Uterus (tissue), 4 donors: ENCODE results near the gene NUBP2. TPM values are rescaled to one million over a fixed set of nuclear protein-coding genes. Genes with fewer than 3 reads are reported as not detected.

Source experiments
- DNase-seq, 2 donors: peaks; one replicate each; pipeline ENCODE4 v3.0.0-alpha.2; 2019 to 2020
- H3K27ac ChIP-seq, 2 donors: fragments of 200-600 bp; sonication (generic); 1 replicate in 1 of 2; 2 replicates in 1 of 2; pipeline ENCODE4 v1.5.1; 2016 to 2018
- H3K27me3 ChIP-seq, 2 donors: fragments of 200-600 bp; sonication (generic); one replicate each; pipeline ENCODE4 v1.5.1; 2018 to 2019; ENCODE audit warnings: control low read depth in 1 of 2
- H3K36me3 ChIP-seq, 2 donors: fragments of 200-600 bp; sonication (generic); one replicate each; pipeline ENCODE4 v1.5.1; 2019; ENCODE audit warnings: control low read depth in 1 of 2
- H3K4me1 ChIP-seq, 2 donors: fragments of 200-600 bp; sonication (generic); one replicate each; pipeline ENCODE4 v1.5.1; 2018 to 2019; ENCODE audit warnings: control low read depth in 1 of 2
- H3K4me3 ChIP-seq, 2 donors: fragments of 200-600 bp; sonication (generic); 1 replicate in 1 of 2; 2 replicates in 1 of 2; pipeline ENCODE4 v1.5.1; 2018 to 2019; ENCODE audit warnings: mild to moderate bottlenecking in 1 of 2
- H3K9me3 ChIP-seq, 2 donors: fragments of 200-600 bp; sonication (generic); one replicate each; pipeline ENCODE4 v1.5.1; 2019; ENCODE audit warnings: control low read depth in 1 of 2
- CTCF ChIP-seq, 4 experiments: fragments of 200-600 bp in 2 of 4; fragments of 450-650 bp in 2 of 4; sonication (generic) in 2 of 4; IDR thresholded peaks; one replicate each; pipeline ENCODE4 v1.5.1; 2016 to 2019; ENCODE audit warnings: antibody characterized with exemption in 4 of 4, mild to moderate bottlenecking in 2 of 4, moderate library complexity in 1 of 4
- POLR2A ChIP-seq, 2 donors: fragments of 450-650 bp; IDR thresholded peaks; one replicate each; pipeline ENCODE4 v1.6.1; 2016; ENCODE audit warnings: antibody characterized with exemption in 2 of 2, mild to moderate bottlenecking in 1 of 2, moderate library complexity in 1 of 2
- intact Hi-C: fragments of 100-400 bp; cut with DNase I; formaldehyde crosslinking; loops from one replicate; pipeline ENCODE4 v1.15.1; 2023; ENCODE audit warnings: low total_unique reads
- total RNA-seq, 4 donors: library from RNA; depleted of rRNA in 3 of 4; stranded (reverse); fragments of >200 nt in 3 of 4; gene quantifications; one replicate each; pipeline versions ENCODE4 v1.1.0 to v1.2.4, GENCODE V29; 2014 to 2023
- donor health status: DM: yes; HTN: yes; CAD: no.

NUBP2 gene
- total RNA-seq, 4 donors from 2014 or later: 40.5 to 54.6 (median 47.2) TPM

DNA sequence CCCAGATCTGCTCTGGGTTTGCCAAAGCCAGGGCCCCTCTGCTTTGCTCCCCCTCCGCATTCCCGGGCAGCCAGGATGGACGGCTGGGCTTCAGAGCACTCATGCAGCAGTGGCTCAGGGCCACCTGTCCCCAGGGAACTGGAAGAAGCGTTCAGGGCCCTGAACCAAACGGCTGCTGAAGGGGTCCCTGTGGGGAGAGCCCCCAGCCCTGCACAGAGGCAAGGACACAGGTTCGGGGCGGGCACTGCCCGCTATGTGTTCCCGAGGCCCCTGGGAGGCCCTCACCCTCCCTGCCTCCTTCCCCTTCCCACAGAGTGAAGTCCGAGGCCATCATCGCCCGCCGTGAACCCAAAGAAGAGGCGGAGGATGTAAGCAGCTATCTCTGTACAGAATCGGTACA, 21.8 kb upstream of the NUBP2 start:
- H3K27me3 ChIP-seq: no peaks in the 10 kb centered on the region
- no peak overlapping the region for H3K27ac ChIP-seq
- intact Hi-C loops: no loop called here
- H3K9me3 ChIP-seq: no peaks in the 10 kb centered on the region
- no peak for TF ChIP-seq CTCF (IDR thresholded peaks at IDR 0.05)
- no peaks in the 10 kb centered on the region for H3K4me1 ChIP-seq
- H3K4me3 ChIP-seq: no peak overlapping the region
- H3K36me3 ChIP-seq: no peaks in the 10 kb centered on the region
- no peak for DNase-seq

- DNase-seq: no peak
- Histone ChIP-seq H3K27me3 (no peaks in the 10 kb centered on the region), H3K4me3 (no peak overlapping the region), H3K36me3 (no peaks in the 10 kb centered on the region), H3K9me3 (no peaks in the 10 kb centered on the region), H3K4me1 (no peaks in the 10 kb centered on the region), H3K27ac (no peak overlapping the region)
- TF ChIP-seq POLR2A (IDR thresholded peaks at IDR 0.05) (no peak), CTCF (IDR thresholded peaks at IDR 0.05) (no peak)
- intact Hi-C loops: no loop called here
Measured at GRCh38 chr16:1761751-1762150, 21.0 kb upstream of the NUBP2 start.

DNA sequence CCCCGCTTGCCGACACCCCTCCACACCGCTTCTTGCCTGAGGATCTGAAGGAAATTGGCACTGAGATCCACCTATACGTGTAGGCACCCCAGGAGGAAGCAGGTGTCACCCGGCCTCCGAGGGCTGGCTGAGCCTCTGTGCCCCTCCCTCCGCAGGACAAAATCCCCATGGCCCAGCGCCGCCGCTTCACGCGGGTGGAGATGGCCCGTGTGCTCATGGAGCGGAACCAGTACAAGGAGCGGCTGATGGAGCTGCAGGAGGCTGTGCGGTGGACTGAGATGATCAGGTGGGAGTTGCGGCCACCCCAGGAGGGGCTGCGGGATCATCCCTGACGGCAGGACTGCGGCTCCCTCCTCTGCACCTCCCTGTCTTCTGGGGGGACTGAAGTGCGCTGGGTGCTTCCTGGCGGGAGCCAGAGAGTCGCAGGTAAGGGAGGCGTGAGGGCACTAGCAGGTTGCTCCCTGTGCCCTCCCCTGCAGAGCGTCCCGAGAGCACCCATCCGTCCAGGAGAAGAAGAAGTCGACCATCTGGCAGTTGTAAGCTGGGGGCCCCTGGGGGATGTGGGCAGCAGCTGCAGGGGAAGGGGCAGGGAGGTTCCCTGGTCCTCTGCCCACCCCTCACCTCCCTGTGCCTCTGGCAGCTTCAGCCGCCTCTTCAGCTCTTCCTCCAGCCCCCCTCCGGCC, 20.4 kb upstream of the NUBP2 start:
- intact Hi-C loops: no loop called here
- Histone ChIP-seq H3K27me3 (no peaks in the 10 kb centered on the region), H3K36me3 (no peaks in the 10 kb centered on the region), H3K4me1 (no peaks in the 10 kb centered on the region), H3K9me3 (no peaks in the 10 kb centered on the region), H3K4me3 (no peak overlapping the region), H3K27ac (no peak overlapping the region)
- DNase-seq: no peak
- TF ChIP-seq POLR2A (IDR thresholded peaks at IDR 0.05) (no peak), CTCF (IDR thresholded peaks at IDR 0.05) (no peak)

DNA sequence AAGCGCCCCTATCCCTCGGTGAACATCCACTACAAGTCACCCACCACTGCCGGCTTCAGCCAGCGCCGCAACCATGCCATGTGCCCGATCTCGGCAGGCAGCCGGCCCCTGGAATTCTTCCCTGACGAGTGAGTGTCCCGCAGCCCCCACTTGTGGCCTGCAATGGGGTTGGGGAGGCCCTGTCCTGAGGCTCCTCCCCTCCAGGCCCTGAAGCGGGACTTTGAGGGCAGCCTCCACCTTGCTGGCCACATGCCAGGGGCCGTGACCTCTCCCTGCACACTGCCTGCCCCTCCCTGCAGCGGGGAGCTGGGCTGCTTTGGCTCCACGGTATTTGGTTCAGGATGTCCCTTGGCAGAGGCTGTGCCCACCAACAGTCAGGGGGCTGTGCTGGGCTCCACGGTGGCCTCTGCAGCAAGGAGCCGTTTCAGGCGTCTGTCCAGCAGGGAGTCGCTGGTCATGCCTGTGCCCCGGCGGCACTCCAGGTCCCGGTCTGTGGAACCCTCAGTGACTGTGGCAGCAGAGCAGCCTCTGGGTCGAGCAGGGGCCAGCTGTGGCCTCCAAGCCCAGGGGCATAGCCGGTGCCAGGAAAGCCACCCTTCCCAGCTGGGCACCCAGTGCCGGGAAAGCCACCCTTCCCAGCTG, 19.8 kb upstream of the NUBP2 start:
- Histone ChIP-seq H3K4me1 (no peaks in the 10 kb centered on the region), H3K27me3 (no peaks in the 10 kb centered on the region), H3K27ac (no peak overlapping the region), H3K4me3 (no peak overlapping the region), H3K36me3 (no peaks in the 10 kb centered on the region), H3K9me3 (no peaks in the 10 kb centered on the region)
- TF ChIP-seq CTCF (IDR thresholded peaks at IDR 0.05) (no peak), POLR2A (IDR thresholded peaks at IDR 0.05) (no peak)
- DNase-seq: no peak
- intact Hi-C loops: no loop called here
